Neural progenitor cell (in vitro differentiated cells): Measurements from ENCODE around the gene BRD9.

Experiments used
- EZH2 ChIP-seq: fragments of 200-600 bp; sonication (generic); IDR thresholded peaks from 2 replicates; pipeline ENCODE4 v1.6.1; 2017; ENCODE audit warnings: antibody characterized with exemption, mild to moderate bottlenecking, moderate library complexity
- EZH2phosphoT487 ChIP-seq: fragments of 200-600 bp; sonication (generic); IDR thresholded peaks from 2 replicates; pipeline ENCODE4 v1.6.1; 2017; ENCODE audit warnings: antibody characterized with exemption
- TF ChIP-seq, protein P1 (sequence below): fragments of 200-600 bp; sonication (generic); IDR thresholded peaks from 2 replicates; pipeline ENCODE4 v1.5.1; 2017; ENCODE audit warnings: antibody characterized with exemption, mild to moderate bottlenecking

DNA sequence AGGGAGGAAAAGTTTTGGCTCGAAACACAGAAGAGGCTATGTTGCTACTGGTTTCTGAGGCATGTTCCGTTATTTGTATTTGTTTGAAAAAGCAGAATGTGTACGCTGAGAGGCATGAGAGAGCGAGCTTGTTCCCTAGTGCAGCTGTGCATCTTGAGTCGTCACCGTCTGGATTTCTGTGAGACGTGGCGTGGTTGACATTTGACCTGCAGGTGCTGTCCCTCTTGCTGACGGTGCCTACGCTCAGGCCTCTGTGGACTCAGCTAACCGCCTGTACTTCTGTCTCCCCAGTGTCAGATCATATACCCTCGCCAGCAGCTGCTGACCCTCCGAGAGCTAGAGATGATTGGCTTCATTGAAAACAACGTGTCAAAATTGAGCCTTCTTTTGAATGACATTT is 21.6 kb upstream of the BRD9 start:
- TF ChIP-seq EZH2phosphoT487 = no peak
- TF ChIP-seq, protein P1, sequence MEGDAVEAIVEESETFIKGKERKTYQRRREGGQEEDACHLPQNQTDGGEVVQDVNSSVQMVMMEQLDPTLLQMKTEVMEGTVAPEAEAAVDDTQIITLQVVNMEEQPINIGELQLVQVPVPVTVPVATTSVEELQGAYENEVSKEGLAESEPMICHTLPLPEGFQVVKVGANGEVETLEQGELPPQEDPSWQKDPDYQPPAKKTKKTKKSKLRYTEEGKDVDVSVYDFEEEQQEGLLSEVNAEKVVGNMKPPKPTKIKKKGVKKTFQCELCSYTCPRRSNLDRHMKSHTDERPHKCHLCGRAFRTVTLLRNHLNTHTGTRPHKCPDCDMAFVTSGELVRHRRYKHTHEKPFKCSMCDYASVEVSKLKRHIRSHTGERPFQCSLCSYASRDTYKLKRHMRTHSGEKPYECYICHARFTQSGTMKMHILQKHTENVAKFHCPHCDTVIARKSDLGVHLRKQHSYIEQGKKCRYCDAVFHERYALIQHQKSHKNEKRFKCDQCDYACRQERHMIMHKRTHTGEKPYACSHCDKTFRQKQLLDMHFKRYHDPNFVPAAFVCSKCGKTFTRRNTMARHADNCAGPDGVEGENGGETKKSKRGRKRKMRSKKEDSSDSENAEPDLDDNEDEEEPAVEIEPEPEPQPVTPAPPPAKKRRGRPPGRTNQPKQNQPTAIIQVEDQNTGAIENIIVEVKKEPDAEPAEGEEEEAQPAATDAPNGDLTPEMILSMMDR = no peak
- no peak for TF ChIP-seq EZH2
